ENCODE results near the gene RAD9A. TPM values are rescaled to one million over a fixed set of nuclear protein-coding genes. Genes with fewer than 3 reads are reported as not detected.
A peak's percentile ranks its signal among the peaks of the same experiment; 100 is the strongest.

RAD9A gene
- total and polyA plus RNA-seq, 2 experiments from 2014 or later, result 3.9 to 4.6 TPM

DNA sequence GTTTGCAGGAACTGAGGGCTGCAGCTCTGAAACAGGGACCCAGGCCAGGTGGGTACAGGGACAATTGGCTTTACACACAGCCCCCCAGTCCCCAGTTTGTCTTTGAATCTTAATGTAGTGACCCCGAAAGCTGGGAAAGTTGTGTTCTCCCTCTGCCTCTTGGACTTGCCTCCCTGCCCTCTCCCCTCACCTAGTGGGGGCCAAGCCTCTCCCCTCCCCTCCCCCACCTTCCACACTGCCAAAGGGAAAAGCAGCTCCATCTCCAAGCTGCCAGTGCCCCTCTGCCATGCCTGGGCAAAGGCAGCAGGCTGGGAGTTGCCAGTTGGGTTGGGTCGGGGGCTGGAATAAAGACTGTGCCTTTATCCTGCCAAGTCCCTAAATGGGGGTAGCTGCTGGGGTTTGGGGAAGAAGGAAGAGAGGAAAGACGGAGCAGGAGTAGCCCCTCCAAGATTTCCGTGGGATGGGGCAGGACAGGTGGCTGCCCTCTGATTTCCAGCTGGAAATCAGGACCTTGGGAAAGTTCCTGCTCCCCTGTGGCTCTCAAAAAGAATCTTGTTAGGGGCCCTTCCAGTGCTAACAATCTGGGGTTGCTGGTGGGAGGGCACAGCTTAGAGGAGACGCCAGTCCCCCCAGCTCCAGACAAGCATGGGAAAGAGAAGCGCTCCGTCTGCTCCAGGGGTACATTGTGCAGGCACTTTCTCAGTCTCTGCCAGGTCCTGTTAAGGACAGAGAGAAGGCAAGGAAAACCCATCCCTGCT lies 15.5 kb upstream of the RAD9A start:
- H2AFZ ChIP-seq, result no peak overlapping the region
- TF ChIP-seq EZH2phosphoT487 (IDR thresholded peaks at IDR 0.05; ENCODE audit: insufficient read depth, low read depth) (no peak), EZH2 (IDR thresholded peaks at IDR 0.05; ENCODE audit: insufficient read depth, poor library complexity, severe bottlenecking) (no peak)
- no peaks in the 10 kb centered on the region for H3K36me3 ChIP-seq (ENCODE audit: low read depth)
- no peak for DNase-seq
- H3K4me3 ChIP-seq, result no peak overlapping the region
- H3K27me3 ChIP-seq (replicated peaks; ENCODE audit: insufficient read depth), result no peaks in the 10 kb centered on the region
- H3F3A ChIP-seq (ENCODE audit: insufficient read depth), result no peaks in the 10 kb centered on the region
- H3K79me2 ChIP-seq (ENCODE audit: insufficient read depth), result peaks cover 16% of the 10 kb centered on the region
- H3K9me3 ChIP-seq (ENCODE audit: low read depth), result no peaks in the 10 kb centered on the region
- no peaks in the 10 kb centered on the region for H4K20me1 ChIP-seq (ENCODE audit: insufficient read depth)
- H3K9ac ChIP-seq, result no peak overlapping the region
- in situ Hi-C loops (cut with MboI), result no loop called here
- H3K27ac ChIP-seq, result no peak overlapping the region
- H3K9me2 ChIP-seq (ENCODE audit: insufficient read depth), result no peaks in the 10 kb centered on the region
- H3K4me2 ChIP-seq (ENCODE audit: unreplicated experiment), result no peak overlapping the region
- WGBS, 2 experiments (ENCODE audit: low coverage in 1 of 2, low lambda C conversion rate in 2 of 2, missing lambda C conversion rate in 2 of 2), result 89 to 93% methylated on average over 7 of the region's 7 CpGs
- peaks cover 44% of the 10 kb centered on the region for H3K4me1 ChIP-seq (ENCODE audit: insufficient read depth)

DNA sequence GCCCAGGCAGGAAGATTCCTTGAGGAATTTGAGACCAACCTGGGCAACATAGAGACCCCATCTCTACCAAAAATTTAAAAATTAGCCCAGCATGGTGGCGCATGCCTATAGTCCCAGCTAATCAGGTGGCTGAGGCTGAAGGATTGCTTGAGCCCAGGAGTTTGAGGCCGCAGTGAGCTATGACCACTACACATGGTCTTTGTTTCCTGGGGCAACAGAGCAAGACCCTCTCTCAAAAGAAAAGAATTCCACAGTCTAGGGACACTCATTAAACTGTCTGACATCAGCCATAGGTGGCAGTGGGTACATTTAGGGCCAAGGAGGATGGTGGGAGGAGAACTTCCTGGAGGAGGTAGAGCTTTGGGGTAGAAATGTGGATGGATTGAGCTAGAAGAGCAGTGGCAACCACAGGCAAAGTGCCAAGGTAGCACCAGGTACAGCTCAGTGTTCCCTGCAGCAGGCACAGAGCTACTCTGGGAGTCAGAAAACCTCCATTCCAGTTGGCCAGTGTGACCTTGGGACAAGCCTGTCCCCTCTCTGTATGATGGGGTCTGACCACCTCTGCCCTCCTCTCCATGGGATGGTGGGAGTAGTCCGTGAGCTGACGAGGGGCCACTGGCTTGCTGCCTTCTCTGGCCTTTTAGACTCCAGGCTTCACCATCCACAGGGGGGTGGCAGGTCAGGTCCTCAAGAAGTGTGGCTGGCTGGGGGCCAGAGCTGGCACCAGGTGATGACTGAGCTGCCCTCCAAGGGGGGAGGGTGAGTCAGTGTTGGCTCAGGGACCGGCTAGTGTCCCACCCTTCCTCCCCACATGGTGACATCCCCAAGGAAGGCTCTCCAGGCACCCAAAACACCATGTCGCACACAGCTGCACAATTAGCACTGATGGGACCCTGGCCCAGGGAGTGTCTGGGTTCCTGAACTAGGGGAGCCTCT lies 14.6 kb upstream of the RAD9A start:
- Histone ChIP-seq H3F3A (ENCODE audit: insufficient read depth) (no peaks in the 10 kb centered on the region), H2AFZ (no peak overlapping the region), H3K4me3 (no peak overlapping the region), H3K27me3 (replicated peaks; ENCODE audit: insufficient read depth) (no peaks in the 10 kb centered on the region), H3K4me2 (ENCODE audit: unreplicated experiment) (peak overlapping the region; percentile 37), H4K20me1 (ENCODE audit: insufficient read depth) (no peaks in the 10 kb centered on the region), H3K79me2 (ENCODE audit: insufficient read depth) (peaks cover 7% of the 10 kb centered on the region), H3K9me2 (ENCODE audit: insufficient read depth) (no peaks in the 10 kb centered on the region), H3K4me1 (ENCODE audit: insufficient read depth) (peaks cover 43% of the 10 kb centered on the region), H3K9me3 (ENCODE audit: low read depth) (no peaks in the 10 kb centered on the region), H3K9ac (no peak overlapping the region), H3K36me3 (ENCODE audit: low read depth) (no peaks in the 10 kb centered on the region), H3K27ac (no peak overlapping the region)
- no peak for DNase-seq
- in situ Hi-C loops (cut with MboI), result no loop called here
- 84 to 88% methylated on average over 6 of the region's 6 CpGs for WGBS, 2 experiments (ENCODE audit: low coverage in 1 of 2, low lambda C conversion rate in 2 of 2, missing lambda C conversion rate in 2 of 2)
- TF ChIP-seq EZH2phosphoT487 (IDR thresholded peaks at IDR 0.05; ENCODE audit: insufficient read depth, low read depth), result no peak
- no peak for TF ChIP-seq EZH2 (IDR thresholded peaks at IDR 0.05; ENCODE audit: insufficient read depth, poor library complexity, severe bottlenecking)

DNA sequence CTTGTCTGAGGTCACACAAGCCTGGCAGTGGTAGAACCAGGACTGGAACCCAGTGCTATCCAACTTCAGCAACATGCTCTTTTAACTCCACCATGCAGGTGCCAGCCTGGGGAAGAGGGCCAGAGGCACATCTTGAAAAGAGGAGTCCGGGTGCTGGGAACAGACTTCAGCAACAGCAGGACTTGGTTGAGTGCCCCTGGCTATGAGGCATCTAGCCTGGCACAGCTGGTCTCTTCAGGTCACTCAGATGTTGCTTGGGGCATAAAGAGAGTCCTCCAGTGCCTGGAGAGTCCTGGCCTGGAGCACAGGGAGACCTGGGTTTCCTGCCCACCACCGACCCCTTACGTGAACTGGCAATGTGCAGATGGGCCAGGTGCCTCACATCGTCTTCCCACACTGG lies 13.2 kb upstream of the RAD9A start:
- TF ChIP-seq EZH2 (IDR thresholded peaks at IDR 0.05; ENCODE audit: insufficient read depth, poor library complexity, severe bottlenecking), result no peak
- no peak for TF ChIP-seq EZH2phosphoT487 (IDR thresholded peaks at IDR 0.05; ENCODE audit: insufficient read depth, low read depth)
- in situ Hi-C loops (cut with MboI), result no loop called here
- Histone ChIP-seq H3K9me2 (ENCODE audit: insufficient read depth) (no peaks in the 10 kb centered on the region), H3K27me3 (replicated peaks; ENCODE audit: insufficient read depth) (no peaks in the 10 kb centered on the region), H3K4me2 (ENCODE audit: unreplicated experiment) (no peak overlapping the region), H4K20me1 (ENCODE audit: insufficient read depth) (no peaks in the 10 kb centered on the region), H3K27ac (peak overlapping the region; percentile 68; the same call in 1 of the 2 replicates), H3K9ac (no peak overlapping the region), H3K9me3 (ENCODE audit: low read depth) (no peaks in the 10 kb centered on the region), H3K36me3 (ENCODE audit: low read depth) (no peaks in the 10 kb centered on the region), H2AFZ (no peak overlapping the region), H3K79me2 (ENCODE audit: insufficient read depth) (no peaks in the 10 kb centered on the region), H3K4me3 (no peak overlapping the region), H3K4me1 (ENCODE audit: insufficient read depth) (peaks cover 43% of the 10 kb centered on the region), H3F3A (ENCODE audit: insufficient read depth) (no peaks in the 10 kb centered on the region)
- DNase-seq, result peak; percentile 12
- 83 to 91% methylated on average over 4 of the region's 4 CpGs for WGBS, 2 experiments (ENCODE audit: low coverage in 1 of 2, low lambda C conversion rate in 2 of 2, missing lambda C conversion rate in 2 of 2)

Measured in GM23248 (cell line).